HG03442 (cell line): ENCODE measurements around the gene MAST2.

Experiments used
- ATAC-seq: cut with Tn5 transposase; IDR thresholded peaks from one replicate; pipeline ENCODE4 v1.9.1; 2021; ENCODE audit warnings: mild to moderate bottlenecking, moderate library complexity; ENCODE audit not compliant: unreplicated experiment

Gene MAST2

DNA sequence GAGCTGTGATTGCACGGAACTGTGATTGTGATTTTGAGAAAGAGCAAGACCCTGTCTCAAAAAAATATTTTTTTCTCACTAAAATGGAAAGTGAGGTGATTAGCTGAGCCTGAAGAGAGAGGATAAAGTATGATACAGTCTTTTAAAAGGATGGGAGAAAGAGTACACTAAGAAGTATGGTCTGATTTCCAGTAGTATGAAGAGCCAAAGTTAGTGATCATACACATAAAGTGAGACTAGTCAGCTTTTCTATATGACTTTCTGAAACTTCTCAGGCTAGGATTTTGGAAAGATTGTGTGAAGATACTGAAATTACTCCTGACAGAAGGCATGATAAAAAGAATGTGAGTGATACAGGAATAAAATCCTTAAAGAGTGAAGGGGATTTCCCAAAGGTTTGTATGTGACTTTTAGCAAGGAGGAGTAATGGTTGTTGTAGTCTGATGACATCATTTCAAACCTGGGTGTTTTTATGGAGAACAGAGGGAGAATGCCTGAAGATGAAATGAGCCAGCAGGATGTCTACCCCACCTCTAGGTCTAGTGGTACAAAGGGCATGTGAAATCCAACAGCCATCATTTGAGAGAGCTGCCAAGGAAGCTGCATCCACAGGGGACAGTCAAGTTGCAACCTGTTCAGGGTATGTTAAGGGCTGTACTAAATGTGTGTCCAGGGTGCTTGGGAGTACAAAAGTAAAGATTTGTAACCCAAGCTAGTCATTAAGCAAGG, 171.3 kb downstream of the MAST2 start:
- ATAC-seq, result no peak

DNA sequence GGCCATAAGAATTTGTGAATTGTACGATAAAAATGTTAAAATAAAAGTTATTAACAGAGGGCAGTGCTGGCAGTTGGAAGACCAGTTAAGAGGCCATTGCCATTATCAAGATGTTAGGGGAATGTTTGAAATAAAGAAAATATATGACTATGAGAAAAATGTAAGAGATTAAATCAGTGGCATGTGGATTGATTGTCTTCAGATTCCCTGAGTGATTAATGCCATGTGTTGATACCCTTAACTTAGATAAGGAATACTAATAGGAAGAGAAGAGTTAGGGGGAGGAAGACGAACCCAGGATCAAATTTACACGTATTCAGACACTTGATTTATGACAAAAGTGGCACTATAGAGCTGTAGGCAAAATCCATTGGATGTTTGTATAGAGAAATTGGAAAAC, 173.2 kb downstream of the MAST2 start:
- no peak for ATAC-seq

DNA sequence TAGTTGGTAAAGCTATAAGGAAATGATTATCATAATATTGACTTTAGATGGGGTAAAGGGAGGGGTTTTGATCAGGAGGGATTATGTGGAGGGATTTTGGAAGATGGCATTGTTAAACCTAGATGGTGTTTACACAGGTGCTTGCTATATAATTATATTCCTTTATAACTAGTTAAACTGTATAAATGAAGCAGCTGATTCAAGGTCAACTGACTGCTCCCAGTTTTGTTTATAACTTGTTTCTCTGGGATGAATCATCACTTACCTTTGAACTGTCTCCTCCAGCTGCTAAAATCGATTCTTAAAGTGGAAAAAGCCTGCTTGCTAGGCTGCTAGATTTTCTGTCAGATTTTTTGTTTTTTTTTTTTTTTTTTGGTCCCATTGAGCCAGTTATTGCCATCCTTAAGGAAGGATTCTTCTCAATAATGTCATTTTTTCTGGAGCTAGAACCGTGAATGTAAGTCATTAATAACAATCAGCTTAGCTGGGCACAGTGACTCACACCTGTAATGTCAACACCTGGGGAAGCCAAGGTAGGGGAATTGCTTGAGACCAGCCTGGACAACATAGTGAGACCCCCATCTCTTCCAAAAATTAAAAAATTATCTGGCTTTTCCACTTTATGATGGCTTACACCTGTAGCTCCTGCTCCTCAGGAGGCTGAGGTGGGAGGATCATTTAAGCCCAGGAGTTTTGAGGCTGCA, 175.8 kb downstream of the MAST2 start:
- no peak for ATAC-seq

DNA sequence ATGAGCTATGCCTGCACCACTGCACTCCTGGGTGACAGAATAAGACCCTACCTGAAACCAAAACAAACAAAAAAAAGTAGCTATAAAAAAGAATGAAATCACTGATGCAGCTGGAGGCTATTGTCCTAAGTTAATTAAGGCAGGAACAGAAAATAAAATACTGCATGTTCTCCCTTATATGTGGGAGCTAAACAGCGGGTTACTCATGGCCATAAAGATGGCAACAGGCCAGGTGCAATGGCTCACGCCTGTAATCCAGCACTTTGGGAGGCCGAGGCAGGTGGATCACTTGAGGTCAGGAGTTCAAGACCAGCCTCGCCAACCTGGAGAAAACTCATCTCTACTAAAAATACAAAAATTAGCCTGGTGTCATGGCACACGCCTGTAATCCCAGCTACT, 176.4 kb downstream of the MAST2 start:
- ATAC-seq, result no peak

DNA sequence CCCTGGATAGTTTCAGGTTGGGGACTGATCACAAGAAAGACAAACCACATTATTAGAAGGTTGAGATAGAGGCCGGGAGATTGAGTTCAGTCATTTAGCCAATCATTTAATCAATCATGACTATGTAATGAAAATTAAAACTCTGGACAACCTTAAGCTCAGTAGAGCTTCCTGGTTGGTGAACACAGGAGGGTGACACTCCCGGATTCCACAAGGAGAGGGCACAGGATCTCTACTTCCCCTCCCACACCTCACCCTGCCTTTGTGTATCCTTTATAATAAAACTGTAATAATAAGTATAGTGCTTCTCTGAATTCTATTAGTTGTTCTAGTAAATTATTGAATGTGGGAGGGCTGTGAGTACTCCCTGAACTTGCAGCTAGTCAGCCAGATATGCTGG, 178.9 kb downstream of the MAST2 start:
- no peak for ATAC-seq

DNA sequence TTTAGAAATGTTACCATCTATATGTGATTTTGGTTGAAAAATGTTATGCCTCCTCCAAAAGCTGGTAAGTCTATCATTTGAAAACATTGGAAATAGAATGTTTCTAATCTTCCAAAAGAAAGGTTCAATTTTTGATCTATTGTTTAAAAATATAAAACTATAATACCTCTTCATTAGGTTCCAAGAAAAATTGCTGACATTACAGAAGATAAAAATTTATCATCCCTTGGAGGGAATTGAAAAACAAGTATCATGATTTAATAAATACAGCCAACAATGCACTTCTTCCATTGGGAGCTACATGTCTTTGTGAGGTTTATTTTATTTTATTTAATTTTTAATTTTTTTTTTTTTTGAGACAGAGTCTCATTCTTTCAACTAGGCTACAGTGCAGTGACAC, 180.6 kb downstream of the MAST2 start:
- ATAC-seq, result no peak

DNA sequence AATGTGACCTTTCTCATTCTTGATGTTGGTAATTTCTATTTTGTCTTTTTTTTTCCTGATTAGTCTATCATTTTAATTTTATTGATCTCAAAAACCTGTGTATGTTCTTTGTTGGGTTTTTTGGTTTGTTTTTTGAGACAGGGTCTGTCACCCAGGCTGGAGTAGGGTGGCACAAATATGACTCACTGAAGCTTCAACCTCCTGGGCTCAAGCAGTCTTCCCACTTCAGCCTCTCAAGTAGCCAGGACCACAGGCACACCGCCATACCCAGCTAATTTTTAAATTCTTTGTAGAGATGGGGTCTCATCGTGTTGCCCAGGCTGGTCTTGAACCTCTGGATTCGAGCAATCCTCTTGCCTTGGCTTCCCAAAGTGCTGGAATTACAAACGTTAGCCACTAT, 183.8 kb downstream of the MAST2 start:
- ATAC-seq, result no peak

DNA sequence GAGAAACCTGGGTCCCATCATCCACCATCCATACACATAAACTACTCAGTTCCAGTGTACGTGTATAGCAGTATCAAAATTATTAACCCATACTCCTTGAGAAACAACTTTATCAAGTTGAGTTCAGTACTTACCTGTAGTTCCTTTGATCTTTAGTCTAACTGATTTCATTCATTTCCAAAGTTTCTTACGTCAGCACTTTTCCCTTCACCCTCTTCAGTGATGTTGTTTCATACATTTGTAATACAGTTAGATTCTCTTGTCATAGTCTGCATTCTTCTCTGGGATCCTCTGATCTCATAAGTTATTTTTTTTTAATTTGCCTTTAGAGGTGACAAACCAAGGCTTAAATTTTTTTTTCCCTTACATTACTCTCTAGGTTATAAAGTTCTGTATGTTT, 185.8 kb downstream of the MAST2 start:
- ATAC-seq, result no peak

DNA sequence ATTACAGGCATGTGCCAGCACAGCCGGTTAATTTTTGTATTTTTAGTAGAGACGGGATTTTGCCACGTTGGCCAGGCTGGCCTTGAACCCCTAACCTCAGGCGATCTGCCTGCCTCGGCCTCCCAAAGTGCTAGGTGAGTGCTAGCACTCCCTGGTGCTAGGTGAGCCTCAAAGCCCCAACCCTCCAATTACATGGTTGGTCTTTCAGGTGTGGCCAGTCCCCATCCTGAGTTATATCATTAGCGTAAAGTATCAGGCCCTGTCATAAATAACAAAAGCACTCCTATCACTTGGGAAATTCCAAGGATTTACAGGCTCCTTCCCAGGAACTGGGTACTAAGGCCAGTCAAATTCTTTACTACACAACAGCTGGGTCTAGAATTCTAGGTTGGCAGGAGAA, 191.0 kb downstream of the MAST2 start:
- ATAC-seq, result no peak

DNA sequence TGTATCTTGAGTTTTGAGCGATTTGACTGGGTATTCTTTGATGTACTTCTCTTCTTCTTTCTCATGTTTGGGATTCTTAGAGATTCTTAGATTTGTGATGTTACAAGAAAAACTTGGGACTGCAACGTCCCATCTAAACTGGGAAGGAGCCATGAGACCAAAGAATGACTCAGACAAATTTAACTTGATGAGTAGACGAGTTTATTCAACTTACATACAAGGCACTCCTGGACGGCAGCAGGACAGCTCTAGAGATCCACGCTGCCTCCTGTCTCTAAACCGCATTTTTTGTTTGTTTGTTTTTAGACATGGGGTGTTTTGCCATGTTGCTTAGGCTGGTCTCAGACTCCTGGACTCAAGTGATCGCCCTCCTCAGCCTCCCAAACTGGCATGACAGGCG, 191.9 kb downstream of the MAST2 start:
- ATAC-seq, result no peak

DNA sequence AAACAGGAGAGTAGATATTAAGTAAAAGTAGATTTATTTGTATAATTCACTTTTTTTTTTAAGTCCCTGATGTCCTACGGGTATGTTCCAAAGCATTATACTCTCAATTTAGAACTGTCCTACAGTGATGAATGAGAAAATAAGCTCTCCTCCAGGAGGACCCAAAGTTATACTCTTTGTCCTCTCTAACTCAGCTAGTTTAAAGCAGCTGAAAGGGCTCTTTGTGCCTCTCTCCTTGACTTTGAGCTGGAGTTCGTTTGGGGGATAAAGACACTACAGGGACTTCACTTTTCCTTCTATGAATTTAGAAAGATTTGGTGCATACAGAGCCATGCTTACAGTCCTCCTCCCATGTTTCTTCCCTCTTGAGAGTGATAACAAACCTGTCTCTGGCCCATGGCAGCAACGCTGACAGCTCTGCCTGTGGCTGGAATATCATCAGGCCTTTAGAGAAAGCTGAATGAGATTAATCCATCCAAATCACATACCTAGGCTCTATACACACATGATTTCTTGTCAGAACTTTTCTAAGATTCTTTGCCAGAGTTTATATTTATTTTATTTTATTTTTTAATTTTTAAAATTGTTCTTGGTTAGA, 194.7 kb downstream of the MAST2 start:
- no peak for ATAC-seq

DNA sequence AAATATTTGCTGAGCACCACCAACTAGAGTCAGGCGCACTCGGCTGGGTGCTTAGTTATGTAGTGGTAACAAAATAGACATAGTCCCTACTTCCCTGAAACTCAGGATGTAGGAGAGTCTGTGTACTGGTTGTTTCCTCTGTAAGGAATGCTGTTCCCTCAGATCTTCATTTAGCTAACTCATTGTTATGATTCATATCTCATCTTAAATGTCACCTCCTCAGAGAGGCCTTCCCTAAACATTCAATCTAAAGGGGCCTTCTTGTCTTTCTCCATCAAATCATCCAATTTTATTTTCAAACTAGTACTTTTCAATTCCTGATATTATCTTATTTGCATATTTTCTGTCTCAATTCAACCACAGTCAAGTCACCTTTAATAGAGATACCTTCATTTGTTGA, 196.1 kb downstream of the MAST2 start:
- no peak for ATAC-seq

DNA sequence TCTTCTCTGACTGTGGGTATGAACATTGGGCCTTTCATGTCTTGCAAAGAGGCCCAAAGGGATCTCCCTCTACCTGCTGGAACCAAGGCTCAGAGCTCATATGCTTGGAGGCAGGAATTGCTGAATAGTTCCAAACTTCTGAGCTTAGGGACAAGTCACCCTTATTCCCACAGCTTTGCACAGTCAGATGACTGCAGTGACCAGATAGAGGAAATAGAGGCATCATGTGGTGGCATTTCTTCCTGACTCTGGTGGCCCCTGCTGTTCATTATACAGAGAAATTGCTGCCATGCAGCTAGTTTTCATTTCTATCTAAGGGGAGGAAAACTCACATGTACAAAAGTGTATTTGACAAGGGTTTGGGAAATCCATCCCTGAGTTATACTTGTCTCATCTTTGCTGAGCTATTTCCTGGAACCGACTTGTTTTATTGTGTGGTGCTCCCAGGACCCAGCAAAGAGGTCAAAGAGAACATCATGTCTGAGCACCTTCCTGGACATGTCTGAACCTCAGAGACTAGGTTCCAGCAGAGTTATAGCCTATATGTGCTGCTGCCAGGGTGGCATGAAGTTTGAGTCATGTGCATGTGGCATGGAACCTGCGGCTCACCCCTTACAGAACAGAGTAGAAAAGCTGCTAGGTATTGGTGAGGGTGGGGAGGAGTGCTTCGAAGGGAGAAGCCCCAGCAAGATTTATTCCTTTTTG, 197.8 kb downstream of the MAST2 start:
- ATAC-seq, result no peak

DNA sequence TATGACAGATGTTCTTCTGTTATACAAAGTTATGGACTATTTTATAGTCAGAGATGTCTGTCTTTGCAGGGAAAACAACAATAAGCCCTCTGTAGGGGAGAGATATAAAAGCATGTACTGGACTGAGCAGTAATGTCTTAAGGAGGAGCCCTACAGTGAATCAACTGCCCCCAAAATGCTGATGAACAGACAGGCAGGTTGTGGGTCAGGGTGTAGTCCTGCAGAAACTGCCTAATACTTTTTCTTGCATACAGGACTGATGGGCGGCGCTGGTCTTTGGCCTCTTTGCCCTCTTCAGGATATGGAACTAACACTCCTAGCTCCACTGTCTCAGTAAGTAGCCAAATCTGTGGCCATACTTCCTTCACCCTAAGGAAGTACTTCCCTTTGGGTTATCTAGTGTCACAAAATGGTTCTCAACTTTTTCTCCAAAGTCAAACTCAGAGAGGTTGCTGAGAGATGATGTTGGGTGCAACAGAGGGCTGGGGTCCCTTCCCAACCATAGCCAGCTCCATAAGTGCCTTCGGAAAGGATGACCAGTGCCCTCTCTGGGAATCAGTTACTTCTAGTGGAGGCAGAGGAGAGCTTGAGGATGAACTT, 199.2 kb downstream of the MAST2 start:
- ATAC-seq, result no peak

DNA sequence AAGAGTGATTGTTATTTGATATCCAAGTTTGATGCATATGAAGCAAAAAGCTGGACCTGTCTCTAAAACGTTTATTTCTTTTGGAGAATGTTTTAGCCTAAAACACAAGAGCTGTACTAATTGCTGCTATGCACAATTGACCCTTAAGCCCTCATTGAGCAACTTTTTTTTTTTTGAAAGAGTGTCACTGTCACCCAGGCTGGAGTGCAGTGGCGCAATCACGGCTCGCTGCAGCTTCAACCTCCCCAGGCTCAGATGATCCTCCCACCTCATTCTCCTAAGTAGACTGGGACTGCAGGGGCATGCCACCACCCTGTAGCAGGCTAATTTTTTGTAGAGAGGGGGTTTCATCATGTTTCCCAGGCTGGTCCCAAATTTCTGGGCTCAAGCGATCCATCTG, 199.9 kb downstream of the MAST2 start:
- ATAC-seq, result no peak

DNA sequence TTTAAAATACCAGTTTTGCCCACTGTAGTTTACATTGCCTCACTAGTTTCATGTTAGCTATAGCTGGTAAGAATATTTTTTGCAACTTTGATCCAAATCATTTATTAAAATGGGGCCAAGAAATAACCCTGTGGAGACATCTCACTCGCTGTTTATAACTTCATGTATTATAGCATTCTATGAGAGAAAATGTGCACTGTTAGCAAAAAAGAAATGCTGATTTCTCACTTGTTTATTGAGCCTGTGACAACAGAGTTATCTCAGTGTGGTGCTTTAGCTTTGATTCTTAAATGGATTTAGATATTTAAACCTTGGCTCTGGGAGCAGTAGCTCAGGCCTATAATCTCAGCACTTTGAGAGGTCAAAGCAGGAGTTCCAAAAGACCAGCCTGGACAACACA, 201.1 kb downstream of the MAST2 start:
- ATAC-seq, result no peak

DNA sequence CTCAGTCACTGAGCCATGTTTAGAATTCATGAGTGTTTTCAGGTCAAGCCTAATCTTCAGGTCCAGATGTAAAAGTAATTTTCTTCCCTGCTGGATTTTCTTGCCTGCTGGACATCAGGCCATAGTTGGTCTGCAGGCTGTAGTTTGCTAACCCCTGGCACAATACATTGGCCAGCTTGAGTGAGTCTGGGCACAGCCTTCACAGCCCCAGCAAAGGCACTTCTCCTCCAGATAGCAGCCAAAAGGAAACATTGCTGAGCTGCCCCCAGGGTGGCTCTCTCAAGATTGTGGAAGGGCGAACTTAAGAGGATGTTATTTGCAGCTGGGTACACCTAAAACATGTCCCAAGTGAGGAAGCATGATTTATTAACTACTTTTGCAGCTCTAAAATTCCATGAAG, 202.2 kb downstream of the MAST2 start:
- ATAC-seq, result no peak

DNA sequence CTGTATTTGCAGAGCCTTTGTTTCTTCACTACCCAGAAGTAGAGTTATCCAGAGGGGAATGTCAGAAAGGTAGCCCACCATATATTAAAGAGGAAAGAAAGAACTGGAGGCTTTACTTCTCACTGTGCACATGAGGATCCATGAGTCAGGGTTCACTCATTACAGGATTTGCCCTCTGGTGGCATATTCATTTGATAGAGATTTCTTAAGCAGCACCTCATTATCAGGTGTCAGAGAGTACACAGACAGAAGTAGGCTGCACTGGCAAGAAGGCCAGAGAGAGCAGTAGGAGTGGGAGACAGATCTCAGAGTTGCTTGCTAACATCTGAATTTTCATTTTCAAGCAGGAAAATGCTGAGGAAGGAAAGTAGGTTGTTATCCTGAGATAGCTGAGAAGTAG, 205.2 kb downstream of the MAST2 start:
- ATAC-seq, result no peak

DNA sequence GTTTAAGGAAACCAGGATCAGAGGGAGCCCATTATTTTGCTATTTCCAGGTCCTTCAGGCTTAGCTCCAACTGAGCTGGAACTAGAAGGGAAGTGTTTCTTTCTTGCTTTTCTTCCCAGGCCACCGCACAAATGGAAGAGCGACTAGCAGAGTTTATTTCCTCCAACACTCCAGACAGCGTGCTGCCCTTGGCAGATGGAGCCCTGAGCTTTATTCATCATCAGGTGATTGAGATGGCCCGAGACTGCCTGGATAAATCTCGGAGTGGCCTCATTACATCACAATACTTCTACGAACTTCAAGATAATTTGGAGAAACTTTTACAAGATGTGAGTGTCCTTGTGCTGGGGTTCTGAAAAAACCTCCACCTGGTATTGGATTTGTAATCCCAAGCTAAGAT, 207.2 kb downstream of the MAST2 start:
- no peak for ATAC-seq

DNA sequence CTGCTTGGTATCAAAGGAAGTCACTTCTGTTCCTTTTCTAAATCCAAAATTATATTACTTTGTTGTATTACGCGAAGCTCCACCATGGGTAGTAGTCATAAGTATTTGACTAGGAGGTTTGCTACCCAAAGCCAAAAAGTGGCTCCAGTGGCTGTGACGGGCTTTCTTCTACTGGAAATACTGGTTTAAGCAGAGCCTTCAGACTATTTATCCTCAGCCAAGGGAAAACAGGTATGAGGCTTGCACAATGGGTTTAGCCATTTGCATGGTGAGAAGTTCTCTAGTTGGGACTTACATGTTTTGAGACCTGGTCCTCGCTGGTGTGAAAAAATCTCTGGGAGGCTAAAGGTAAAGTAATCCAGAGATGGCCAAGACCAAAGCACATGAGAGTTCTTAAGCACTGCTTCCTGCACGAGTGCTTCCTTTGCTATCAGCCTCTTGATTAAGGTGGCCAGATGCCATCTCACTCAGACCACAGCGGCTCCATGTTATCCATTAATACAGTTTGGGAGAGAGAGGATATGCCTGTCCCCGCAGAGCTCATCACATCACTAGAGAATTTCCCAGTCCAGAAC, 207.8 kb downstream of the MAST2 start:
- ATAC-seq, result no peak

DNA sequence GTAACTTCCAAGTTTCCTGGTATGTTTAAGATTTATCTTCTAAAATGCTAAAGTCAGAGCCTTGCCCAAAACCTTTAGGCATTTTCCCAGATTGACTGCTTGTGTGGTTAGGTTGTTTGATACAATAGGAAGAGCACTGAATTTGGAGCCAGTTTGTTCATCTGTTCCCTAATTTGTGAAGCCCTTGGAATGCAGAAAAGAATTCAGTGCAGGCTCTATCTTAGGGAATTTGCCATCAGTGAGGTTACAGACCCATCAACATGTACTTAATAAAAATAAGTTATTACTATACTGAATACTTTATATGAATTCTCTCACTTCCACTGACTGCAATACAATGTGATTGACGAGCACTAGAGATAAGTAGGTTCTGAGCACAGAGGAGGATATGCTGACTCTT, 208.8 kb downstream of the MAST2 start:
- no peak for ATAC-seq
